ENCODE results near the gene ABCC5. TPM values are rescaled to one million over a fixed set of nuclear protein-coding genes. Genes with fewer than 3 reads are reported as not detected.

ABCC5 gene
- total and polyA plus RNA-seq, 9 donors: 15.8 to 28.7 (median 21.8) TPM

DNA sequence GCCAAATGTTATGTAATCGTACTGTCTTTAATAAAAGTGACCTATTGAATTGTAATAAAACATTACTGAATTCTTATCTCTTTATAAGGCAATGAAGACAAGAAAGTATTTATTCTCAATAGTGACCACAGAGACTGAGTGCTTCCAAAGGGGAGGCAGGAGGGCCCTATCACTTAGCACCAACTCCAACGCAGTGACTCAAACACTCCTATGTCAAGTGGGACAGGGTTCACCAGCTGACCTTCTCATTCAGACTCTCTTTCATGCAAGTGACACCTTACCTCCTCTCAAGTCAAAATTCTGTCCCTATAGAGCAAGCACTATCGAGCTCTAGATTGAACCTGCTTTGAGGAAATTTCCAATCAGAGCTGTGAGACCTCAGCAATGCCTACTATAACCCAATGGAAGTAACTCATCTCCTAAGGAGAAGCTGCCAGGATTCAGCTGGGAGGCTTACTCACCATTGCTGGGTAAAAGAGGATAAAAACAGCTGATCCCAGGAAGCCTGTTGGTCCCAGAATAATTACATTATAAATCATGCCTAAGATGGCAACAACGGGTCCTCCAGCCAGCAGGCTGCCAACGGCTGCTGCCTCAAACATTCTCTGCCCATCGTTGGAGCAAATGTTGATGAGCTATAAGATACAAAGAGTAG, 35.6 kb downstream of the ABCC5 start:
- Histone ChIP-seq H3K9me3 (replicated peaks; ENCODE audit: control insufficient read depth, low read depth, low read length) (no peaks in the 10 kb centered on the region), H3K4me1 (ENCODE audit: control insufficient read depth, insufficient read depth, low read length) (peaks cover 9% of the 10 kb centered on the region), H3K36me3 (ENCODE audit: control insufficient read depth, insufficient read depth, low read length) (peaks cover 35% of the 10 kb centered on the region), H3K4me3 (ENCODE audit: low read length) (no peak overlapping the region), H3K27ac (ENCODE audit: low read length) (no peak overlapping the region), H3K27me3 (ENCODE audit: control insufficient read depth, insufficient read depth, low read length) (no peaks in the 10 kb centered on the region)
- DNase-seq: no peak
- 83% methylated on average over 1 of the region's 6 CpGs for WGBS (ENCODE audit: insufficient coverage)

- H3K4me1 ChIP-seq (ENCODE audit: control insufficient read depth, insufficient read depth, low read length): peaks cover 9% of the 10 kb centered on the region
- H3K27ac ChIP-seq (ENCODE audit: low read length): no peak overlapping the region
Observed at GRCh38 chr3:183980403-183980802, 37.3 kb downstream of the ABCC5 start.

DNA sequence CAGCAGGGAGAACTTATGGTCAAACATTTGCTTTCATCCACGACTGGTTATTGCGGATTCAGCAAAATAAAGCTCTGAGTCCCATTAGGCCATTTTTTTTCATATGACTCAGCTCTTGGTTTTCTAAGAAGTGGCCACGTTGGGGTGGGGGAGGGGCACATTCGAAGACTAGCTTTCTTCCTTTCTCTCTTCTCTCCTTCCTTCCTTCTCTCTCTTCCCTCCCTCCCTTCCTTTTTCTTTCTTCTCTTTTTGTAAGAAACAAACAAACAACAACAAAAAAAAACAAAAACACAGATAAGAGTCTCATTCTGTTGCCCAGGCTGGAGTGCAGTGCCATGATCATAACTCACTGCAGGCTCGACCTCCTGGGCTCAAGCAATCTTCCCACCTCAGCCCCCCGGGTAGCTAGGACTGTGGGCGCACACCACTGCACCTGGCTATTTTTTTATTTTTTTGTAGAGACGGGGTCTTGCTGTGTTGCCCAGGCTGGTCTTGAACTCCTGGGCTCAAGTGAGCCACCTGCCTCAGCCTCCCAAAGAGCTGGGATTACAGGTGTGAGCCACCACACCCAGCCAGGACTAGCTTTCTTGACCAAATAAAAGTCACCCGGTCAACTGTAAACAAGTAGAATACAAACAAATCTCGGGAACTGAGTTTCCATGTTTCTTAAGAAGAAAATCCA, 41.6 kb downstream of the ABCC5 start:
- peaks cover 19% of the 10 kb centered on the region for H3K36me3 ChIP-seq (ENCODE audit: control insufficient read depth, insufficient read depth, low read length)

More at GRCh38 chr3:183980403-183980802, 37.3 kb downstream of the ABCC5 start:
- Histone ChIP-seq H3K27me3 (ENCODE audit: control insufficient read depth, insufficient read depth, low read length) (no peaks in the 10 kb centered on the region), H3K36me3 (ENCODE audit: control insufficient read depth, insufficient read depth, low read length) (peaks cover 26% of the 10 kb centered on the region), H3K4me3 (ENCODE audit: low read length) (no peak overlapping the region), H3K9me3 (replicated peaks; ENCODE audit: control insufficient read depth, low read depth, low read length) (no peaks in the 10 kb centered on the region)
- DNase-seq: peak; percentile 11
- 100% methylated on average over 1 of the region's 4 CpGs for WGBS (ENCODE audit: insufficient coverage)

DNA sequence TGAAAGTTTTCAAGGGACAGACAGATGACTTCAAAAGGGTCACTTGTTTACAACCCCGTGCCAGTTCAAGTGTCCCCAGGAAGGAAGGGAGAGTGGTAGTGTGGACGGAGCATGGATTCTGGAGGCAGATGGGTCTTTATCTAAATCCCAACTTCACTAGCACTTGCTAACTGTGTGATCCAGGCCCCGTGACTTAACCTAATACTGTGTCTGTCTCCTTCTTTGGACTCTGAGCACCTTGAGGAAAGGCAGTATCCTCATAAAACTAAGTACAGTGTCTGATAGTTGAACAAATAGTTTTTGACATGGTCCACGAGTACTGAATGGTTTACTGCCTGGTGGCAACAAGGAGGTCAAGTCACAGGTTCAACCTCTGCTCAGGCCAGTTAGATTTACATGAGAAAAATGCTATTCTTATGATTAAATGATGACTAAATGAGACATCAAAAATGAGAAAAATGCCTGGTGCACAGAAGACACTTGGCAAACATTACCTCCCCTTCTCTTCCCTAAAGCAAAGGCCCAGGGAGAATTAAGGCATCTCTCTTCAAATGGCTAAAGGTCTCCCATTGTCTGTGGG, 48.9 kb downstream of the ABCC5 start:
- DNase-seq: no peak
- Histone ChIP-seq H3K9me3 (replicated peaks; ENCODE audit: control insufficient read depth, low read depth, low read length) (no peaks in the 10 kb centered on the region), H3K4me3 (ENCODE audit: low read length) (no peak overlapping the region), H3K4me1 (ENCODE audit: control insufficient read depth, insufficient read depth, low read length) (no peaks in the 10 kb centered on the region), H3K27ac (ENCODE audit: low read length) (no peak overlapping the region), H3K27me3 (ENCODE audit: control insufficient read depth, insufficient read depth, low read length) (no peaks in the 10 kb centered on the region), H3K36me3 (ENCODE audit: control insufficient read depth, insufficient read depth, low read length) (peaks cover 65% of the 10 kb centered on the region)
- WGBS (ENCODE audit: insufficient coverage): no CpG with 5 or more reads among the region's 4 CpGs

More for the DNA sequence above, 41.6 kb downstream of the ABCC5 start:
- no peak overlapping the region for H3K4me3 ChIP-seq (ENCODE audit: low read length)
- peaks cover 2% of the 10 kb centered on the region for H3K4me1 ChIP-seq (ENCODE audit: control insufficient read depth, insufficient read depth, low read length)
- H3K27ac ChIP-seq (ENCODE audit: low read length): no peak overlapping the region
- no peak for DNase-seq
- no peaks in the 10 kb centered on the region for H3K9me3 ChIP-seq (replicated peaks; ENCODE audit: control insufficient read depth, low read depth, low read length)
- H3K27me3 ChIP-seq (ENCODE audit: control insufficient read depth, insufficient read depth, low read length): no peaks in the 10 kb centered on the region
- WGBS (ENCODE audit: insufficient coverage): 100% methylated on average over 3 of the region's 10 CpGs

DNA sequence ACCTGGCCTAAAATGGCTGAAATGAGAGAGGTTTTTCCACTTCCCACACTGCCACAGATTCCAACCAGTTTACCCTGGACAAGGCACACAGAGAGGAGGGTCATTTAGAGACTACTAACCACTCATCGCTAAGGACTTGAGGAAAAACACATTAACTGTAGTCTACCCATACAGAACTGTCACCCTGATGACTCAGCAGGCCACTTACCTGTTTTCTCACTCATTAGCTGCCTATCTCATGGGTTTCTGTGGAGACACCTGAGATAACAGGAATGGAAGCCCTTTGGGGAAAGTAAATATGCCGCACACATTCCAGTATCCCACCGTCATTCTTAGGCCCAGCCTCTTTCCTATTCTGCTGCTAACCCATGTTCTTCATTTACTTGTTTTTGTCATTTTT, 50.0 kb downstream of the ABCC5 start:
- Histone ChIP-seq H3K27ac (ENCODE audit: low read length) (no peak overlapping the region), H3K36me3 (ENCODE audit: control insufficient read depth, insufficient read depth, low read length) (peaks cover 72% of the 10 kb centered on the region), H3K27me3 (ENCODE audit: control insufficient read depth, insufficient read depth, low read length) (no peaks in the 10 kb centered on the region), H3K4me3 (ENCODE audit: low read length) (no peak overlapping the region), H3K9me3 (replicated peaks; ENCODE audit: control insufficient read depth, low read depth, low read length) (no peaks in the 10 kb centered on the region), H3K4me1 (ENCODE audit: control insufficient read depth, insufficient read depth, low read length) (no peaks in the 10 kb centered on the region)
- DNase-seq: no peak
- WGBS (ENCODE audit: insufficient coverage): no CpG with 5 or more reads among the region's 3 CpGs

DNA sequence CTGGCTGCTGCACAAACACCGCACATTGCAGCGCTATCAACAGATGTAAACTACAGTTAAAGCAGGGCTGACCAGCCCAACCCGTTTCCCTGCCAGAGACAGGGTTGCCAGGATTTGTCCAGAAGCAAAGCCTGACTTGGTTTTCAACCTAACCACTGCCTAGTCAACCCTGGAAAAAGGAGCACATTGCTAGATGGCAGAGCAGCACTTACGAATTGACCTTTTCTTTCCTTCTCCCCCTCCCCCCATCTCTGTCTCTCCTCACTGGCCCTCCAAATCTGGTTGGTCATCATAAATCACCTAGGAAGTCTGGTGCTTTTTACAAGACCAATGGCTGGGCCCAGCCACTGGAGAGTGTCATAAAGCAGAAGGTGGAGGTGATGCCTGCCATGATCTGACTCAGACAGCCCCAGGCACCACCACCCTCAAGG, 51.3 kb downstream of the ABCC5 start:
- Histone ChIP-seq H3K36me3 (ENCODE audit: control insufficient read depth, insufficient read depth, low read length) (peaks cover 64% of the 10 kb centered on the region), H3K27me3 (ENCODE audit: control insufficient read depth, insufficient read depth, low read length) (no peaks in the 10 kb centered on the region), H3K9me3 (replicated peaks; ENCODE audit: control insufficient read depth, low read depth, low read length) (no peaks in the 10 kb centered on the region), H3K4me1 (ENCODE audit: control insufficient read depth, insufficient read depth, low read length) (no peaks in the 10 kb centered on the region), H3K27ac (ENCODE audit: low read length) (no peak overlapping the region), H3K4me3 (ENCODE audit: low read length) (no peak overlapping the region)
- whole genome bisulfite sequencing (ENCODE audit: insufficient coverage): 45% methylated on average over 4 of the region's 4 CpGs
- DNase-seq: no peak

- DNase-seq: no peak
- H3K4me3 ChIP-seq (ENCODE audit: low read length): no peak overlapping the region
- no peaks in the 10 kb centered on the region for H3K27me3 ChIP-seq (ENCODE audit: control insufficient read depth, insufficient read depth, low read length)
- no peak overlapping the region for H3K27ac ChIP-seq (ENCODE audit: low read length)
- peaks cover 56% of the 10 kb centered on the region for H3K36me3 ChIP-seq (ENCODE audit: control insufficient read depth, insufficient read depth, low read length)
- WGBS (ENCODE audit: insufficient coverage): 57% methylated on average over 1 of the region's 3 CpGs
- H3K4me1 ChIP-seq (ENCODE audit: control insufficient read depth, insufficient read depth, low read length): no peaks in the 10 kb centered on the region
- H3K9me3 ChIP-seq (replicated peaks; ENCODE audit: control insufficient read depth, low read depth, low read length): no peaks in the 10 kb centered on the region
Observed at GRCh38 chr3:183962807-183963206, 54.9 kb downstream of the ABCC5 start.

GRCh38 chr3:183959214-183959613, 58.5 kb downstream of the ABCC5 start:
- DNase-seq: no peak
- no peaks in the 10 kb centered on the region for H3K9me3 ChIP-seq (replicated peaks; ENCODE audit: control insufficient read depth, low read depth, low read length)
- no peak overlapping the region for H3K27ac ChIP-seq (ENCODE audit: low read length)
- no peaks in the 10 kb centered on the region for H3K27me3 ChIP-seq (ENCODE audit: control insufficient read depth, insufficient read depth, low read length)
- no peaks in the 10 kb centered on the region for H3K4me1 ChIP-seq (ENCODE audit: control insufficient read depth, insufficient read depth, low read length)
- H3K36me3 ChIP-seq (ENCODE audit: control insufficient read depth, insufficient read depth, low read length): peaks cover 36% of the 10 kb centered on the region
- WGBS (ENCODE audit: insufficient coverage): 100% methylated on average over 1 of the region's 4 CpGs
- no peak overlapping the region for H3K4me3 ChIP-seq (ENCODE audit: low read length)

GRCh38 chr3:183958775-183959174, 58.9 kb downstream of the ABCC5 start:
- H3K27me3 ChIP-seq (ENCODE audit: control insufficient read depth, insufficient read depth, low read length): no peaks in the 10 kb centered on the region
- no peak for DNase-seq
- H3K36me3 ChIP-seq (ENCODE audit: control insufficient read depth, insufficient read depth, low read length): peaks cover 38% of the 10 kb centered on the region
- H3K4me3 ChIP-seq (ENCODE audit: low read length): no peak overlapping the region
- H3K27ac ChIP-seq (ENCODE audit: low read length): no peak overlapping the region
- no peaks in the 10 kb centered on the region for H3K4me1 ChIP-seq (ENCODE audit: control insufficient read depth, insufficient read depth, low read length)
- no CpG with 5 or more reads among the region's 4 CpGs for whole genome bisulfite sequencing (ENCODE audit: insufficient coverage)
- H3K9me3 ChIP-seq (replicated peaks; ENCODE audit: control insufficient read depth, low read depth, low read length): no peaks in the 10 kb centered on the region

DNA sequence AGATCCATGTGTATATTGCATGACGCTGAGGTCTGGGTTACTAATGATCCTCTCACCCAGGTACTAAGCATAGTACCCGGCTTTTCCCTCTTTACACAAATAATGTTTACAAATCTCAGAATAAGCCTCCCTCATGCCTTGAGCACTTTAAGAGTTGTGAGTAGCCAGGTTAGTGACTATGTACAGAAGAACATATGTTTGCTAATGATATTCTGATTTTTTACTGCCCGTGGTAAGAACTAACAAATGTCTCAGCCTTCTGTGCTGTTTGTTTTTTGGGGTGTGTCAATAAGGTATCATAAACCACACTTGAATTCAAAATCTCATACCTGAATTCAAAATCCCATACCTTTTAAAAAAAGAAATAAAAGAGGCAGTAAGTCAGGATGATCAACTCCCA, 59.5 kb downstream of the ABCC5 start:
- Histone ChIP-seq H3K9me3 (replicated peaks; ENCODE audit: control insufficient read depth, low read depth, low read length) (no peaks in the 10 kb centered on the region), H3K27ac (ENCODE audit: low read length) (no peak overlapping the region), H3K4me3 (ENCODE audit: low read length) (no peak overlapping the region)

More for the DNA sequence above, 59.5 kb downstream of the ABCC5 start:
- peaks cover 40% of the 10 kb centered on the region for H3K36me3 ChIP-seq (ENCODE audit: control insufficient read depth, insufficient read depth, low read length)
- no peaks in the 10 kb centered on the region for H3K27me3 ChIP-seq (ENCODE audit: control insufficient read depth, insufficient read depth, low read length)
- H3K4me1 ChIP-seq (ENCODE audit: control insufficient read depth, insufficient read depth, low read length): no peaks in the 10 kb centered on the region
- DNase-seq: no peak
- no CpG with 5 or more reads among the region's 3 CpGs for WGBS (ENCODE audit: insufficient coverage)
